Measurements from ENCODE around the gene UNK. TPM values are rescaled to one million over a fixed set of nuclear protein-coding genes. Genes with fewer than 3 reads are reported as not detected.

The UNK gene, protein sequence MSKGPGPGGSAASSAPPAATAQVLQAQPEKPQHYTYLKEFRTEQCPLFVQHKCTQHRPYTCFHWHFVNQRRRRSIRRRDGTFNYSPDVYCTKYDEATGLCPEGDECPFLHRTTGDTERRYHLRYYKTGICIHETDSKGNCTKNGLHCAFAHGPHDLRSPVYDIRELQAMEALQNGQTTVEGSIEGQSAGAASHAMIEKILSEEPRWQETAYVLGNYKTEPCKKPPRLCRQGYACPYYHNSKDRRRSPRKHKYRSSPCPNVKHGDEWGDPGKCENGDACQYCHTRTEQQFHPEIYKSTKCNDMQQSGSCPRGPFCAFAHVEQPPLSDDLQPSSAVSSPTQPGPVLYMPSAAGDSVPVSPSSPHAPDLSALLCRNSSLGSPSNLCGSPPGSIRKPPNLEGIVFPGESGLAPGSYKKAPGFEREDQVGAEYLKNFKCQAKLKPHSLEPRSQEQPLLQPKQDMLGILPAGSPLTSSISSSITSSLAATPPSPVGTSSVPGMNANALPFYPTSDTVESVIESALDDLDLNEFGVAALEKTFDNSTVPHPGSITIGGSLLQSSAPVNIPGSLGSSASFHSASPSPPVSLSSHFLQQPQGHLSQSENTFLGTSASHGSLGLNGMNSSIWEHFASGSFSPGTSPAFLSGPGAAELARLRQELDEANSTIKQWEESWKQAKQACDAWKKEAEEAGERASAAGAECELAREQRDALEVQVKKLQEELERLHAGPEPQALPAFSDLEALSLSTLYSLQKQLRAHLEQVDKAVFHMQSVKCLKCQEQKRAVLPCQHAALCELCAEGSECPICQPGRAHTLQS
- 23.1 and 27.4 TPM in 2 replicates for total RNA-seq

DNA sequence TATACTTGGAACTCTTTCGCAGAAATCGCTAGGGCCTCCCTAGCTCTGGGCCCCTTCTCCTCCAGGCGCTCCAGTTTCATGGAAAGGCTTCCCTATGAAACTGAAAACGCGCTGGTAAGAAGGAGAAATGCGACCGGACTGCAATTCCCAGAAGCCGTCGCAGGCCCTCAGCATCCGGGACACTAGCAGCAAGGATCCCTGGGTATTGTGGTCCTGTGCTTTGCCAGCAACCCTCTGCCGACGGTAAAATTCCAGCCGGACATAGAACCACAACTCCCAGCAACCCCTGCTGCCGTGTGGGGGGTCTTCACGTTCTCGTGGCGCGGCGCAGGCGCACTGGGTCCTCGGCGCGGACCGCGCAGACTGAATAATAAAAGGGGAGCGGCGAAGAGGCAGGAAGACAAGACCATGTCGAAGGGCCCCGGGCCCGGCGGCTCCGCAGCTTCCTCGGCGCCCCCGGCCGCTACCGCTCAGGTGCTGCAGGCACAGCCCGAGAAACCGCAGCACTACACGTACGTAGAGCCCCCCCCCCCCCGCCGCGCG lies at the start of gene UNK:
Gene UNK (plus strand): TSS at position 334 of the 543 bp plus-strand sequence. CDS start 75 bp downstream, at position 409.

DNA sequence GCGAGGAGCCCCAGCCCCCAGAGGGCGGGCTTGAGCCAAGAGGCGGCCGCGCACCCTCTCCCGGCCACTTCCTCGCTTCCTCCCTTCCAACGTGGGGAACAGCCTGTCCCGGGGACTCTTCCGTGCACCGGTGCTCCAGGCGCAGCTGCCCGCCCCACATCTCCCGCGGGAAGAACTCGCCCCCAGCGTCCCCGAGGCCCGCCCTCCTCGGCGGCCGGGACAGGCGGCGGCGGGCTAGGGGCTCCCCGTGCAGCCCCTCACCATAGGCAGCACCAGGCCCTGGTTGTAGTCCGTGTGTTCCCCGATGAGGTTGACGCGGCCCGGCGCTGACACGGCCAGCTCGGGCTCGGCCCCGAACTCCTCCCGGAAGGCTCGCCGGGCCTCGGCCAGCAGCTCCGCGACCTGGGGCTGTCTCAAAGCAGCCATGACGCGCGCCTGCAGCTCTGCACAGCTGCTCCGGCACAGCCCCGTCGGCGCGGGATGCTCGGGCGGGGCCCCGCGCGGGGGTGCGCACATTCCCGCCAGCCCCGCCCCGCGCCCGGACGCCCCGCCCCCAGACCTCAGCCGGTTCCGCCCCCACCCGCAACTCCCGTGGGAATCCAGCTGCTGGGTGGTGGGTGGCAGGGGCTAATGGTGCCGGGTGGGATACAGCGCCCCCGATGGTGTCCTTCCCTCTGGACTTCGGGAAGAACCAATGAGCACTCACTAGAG lies 19.7 kb upstream of the UNK start, which contains the start of gene GALK1:
Gene GALK1 (minus strand): TSS at position 482 of the 711 bp plus-strand sequence. CDS start 56 bp downstream, at position 426.

DNA sequence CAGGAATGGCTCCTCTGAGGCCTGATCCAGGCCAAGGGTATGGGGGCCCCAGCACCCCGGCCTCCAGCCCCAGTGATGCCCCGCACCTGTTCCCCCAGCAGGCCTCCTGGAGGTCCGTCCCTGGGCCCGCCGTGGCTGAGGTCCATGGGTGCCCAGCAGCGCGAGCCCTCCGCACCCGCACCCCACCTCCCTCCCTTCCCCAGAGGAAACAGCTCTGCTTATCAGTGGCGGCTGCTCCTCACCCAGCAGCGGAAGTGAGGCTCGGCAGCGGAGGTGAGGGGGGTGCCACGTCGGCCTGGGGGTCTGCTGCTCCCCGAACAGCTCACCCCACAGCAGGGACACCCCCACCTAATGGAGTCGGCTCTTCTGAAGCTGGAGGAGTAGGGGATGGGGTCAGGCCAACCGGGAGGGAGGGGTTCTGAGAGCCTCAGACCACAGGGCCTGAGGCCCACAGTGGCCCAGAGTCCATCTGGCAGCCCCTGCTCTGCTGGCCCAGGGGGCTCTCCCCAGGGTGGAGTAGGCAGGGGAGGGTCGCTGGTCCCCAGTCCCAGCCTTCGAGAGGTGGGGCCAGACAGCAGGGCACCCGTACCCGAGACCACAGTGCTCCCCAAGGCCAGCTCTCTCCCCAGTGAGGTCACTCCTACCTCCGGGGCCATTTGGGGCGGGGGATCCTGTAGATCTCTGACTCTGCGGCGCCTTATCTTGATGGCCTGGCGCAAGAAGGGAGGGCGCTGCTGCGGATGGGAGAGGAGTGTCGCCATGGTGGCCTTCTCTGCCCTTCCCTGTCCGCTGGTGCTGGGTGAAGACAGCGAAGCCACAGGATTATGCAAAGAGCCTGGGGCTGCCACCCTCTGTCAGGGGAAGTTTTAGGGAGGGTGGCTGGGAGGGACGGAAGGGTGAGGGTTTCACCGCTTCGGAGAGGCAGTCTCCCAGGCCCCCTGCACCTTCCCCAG lies 59.2 kb downstream of the UNK start, which contains the start of gene UNC13D:
Gene UNC13D (minus strand): TSS at position 828 of the 953 bp plus-strand sequence. CDS start 67 bp downstream, at position 761.

DNA sequence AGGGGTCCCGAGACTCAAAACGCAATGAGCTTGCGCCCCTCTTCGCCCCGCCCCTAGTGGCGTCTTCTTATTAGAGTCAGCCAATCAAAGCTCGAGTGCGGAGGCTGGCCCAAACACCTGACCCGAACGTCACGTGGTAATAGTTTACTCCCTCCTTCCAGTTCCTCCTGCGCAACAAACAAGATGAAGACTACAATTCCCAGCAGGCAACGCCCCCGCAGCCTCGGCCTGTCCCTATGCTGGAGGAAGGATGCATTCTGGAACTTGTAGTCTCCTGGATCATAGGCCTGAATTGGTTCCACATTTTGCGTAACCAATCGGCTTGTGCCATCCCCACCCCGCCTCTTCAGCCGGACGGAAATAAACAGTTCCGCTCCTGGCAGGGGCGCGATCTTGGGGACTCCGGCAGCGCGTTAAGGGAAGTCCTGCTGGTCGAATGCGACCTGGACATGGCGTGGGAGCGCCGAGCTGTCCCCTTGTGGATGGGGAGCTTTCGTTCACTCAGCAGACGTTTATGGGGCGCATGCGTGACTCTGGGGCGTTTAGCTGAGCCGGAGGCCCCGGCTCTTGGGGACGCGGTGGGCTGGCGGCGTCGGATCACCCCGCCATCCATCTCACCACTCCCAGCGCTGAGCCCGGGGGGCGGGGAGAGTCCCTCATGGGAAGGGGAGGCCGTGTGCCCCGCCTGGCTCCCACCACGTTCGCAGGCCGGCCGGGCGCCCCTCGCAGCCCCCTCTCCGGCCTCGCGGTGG lies 70.9 kb downstream of the UNK start, which contains the start of gene WBP2:
Gene WBP2 (minus strand): TSS at position 26 of the 752 bp plus-strand sequence. CDS start 38 bp downstream, outside the sequence.

Other genes with a start within 250 kb of the UNK start
- gene MYO15B, start 197.0 kb upstream of the UNK start, total RNA-seq, result 4.2 and 5.6 TPM in 2 replicates
- gene SMIM5, start 151.4 kb upstream of the UNK start, total RNA-seq, result 0.22 TPM in 1 of 2 replicates, not detected in the other
- 17.0 and 18.7 TPM in 2 replicates for gene RECQL5, start 117.7 kb upstream of the UNK start, total RNA-seq
- 58.1 and 63.9 TPM in 2 replicates for gene SAP30BP, start 117.5 kb upstream of the UNK start, total RNA-seq
- gene ITGB4, start 63.3 kb upstream of the UNK start, total RNA-seq, result 0.39 and 0.54 TPM in 2 replicates
- 28.8 and 34.8 TPM in 2 replicates for gene GALK1, start 19.6 kb upstream of the UNK start, total RNA-seq
- gene UNC13D, start 59.6 kb downstream of the UNK start, total RNA-seq, result 0.76 and 1.6 TPM in 2 replicates
- gene WBP2, start 70.5 kb downstream of the UNK start, total RNA-seq, result 25.1 and 46.8 TPM in 2 replicates
- 36.8 and 50.0 TPM in 2 replicates for gene TRIM47, start 93.8 kb downstream of the UNK start, total RNA-seq
- 14.7 and 20.3 TPM in 2 replicates for gene TRIM65, start 112.1 kb downstream of the UNK start, total RNA-seq
- 21.3 and 27.6 TPM in 2 replicates for gene MRPL38, start 120.1 kb downstream of the UNK start, total RNA-seq
- gene FBF1, start 156.2 kb downstream of the UNK start, total RNA-seq, result 8.9 and 9.5 TPM in 2 replicates
- gene ACOX1, start 194.4 kb downstream of the UNK start, total RNA-seq, result 55.3 and 57.4 TPM in 2 replicates
- 16.2 and 20.1 TPM in 2 replicates for gene TEN1, start 194.4 kb downstream of the UNK start, total RNA-seq
- gene CDK3, start 216.0 kb downstream of the UNK start, total RNA-seq, result 0.78 and 0.97 TPM in 2 replicates
- gene EVPL, start 242.5 kb downstream of the UNK start, total RNA-seq, result 0.11 and 0.13 TPM in 2 replicates